Bronchial epithelial cell (primary cell): ENCODE data around the gene MBP. TPM values are rescaled to one million over a fixed set of nuclear protein-coding genes. Genes with fewer than 3 reads are reported as not detected.
A peak's percentile ranks its signal among the peaks of the same experiment; 100 is the strongest.

Experiments used
- DNase-seq: peaks from one replicate; pipeline ENCODE4 v3.0.0-alpha.2; 2010; ENCODE audit warnings: low read depth
- FAIRE-seq: peaks from 2 replicates; lab custom pipeline; 2011; peaks lifted over from hg19 to GRCh38; lab: Jason Lieb, UNC
- H3K27me3 ChIP-seq: 2 replicates; pipeline ENCODE4 v1.5.1; 2011; ENCODE audit warnings: low read length; ENCODE audit not compliant: control insufficient read depth, insufficient read depth
- H3K36me3 ChIP-seq: 2 replicates; pipeline ENCODE4 v1.5.1; 2011; ENCODE audit warnings: low read length; ENCODE audit not compliant: control insufficient read depth, insufficient read depth
- H3K4me3 ChIP-seq: 2 replicates; pipeline ENCODE4 v1.5.1; 2011; ENCODE audit warnings: mild to moderate bottlenecking, low read depth, low read length, control low read depth
- CTCF ChIP-seq: IDR thresholded peaks from 2 replicates; pipeline ENCODE4 v1.5.1; 2011; ENCODE audit warnings: mild to moderate bottlenecking, moderate library complexity, low read length, control low read depth, inconsistent platforms; ENCODE audit not compliant: insufficient read depth, severe bottlenecking
- total RNA-seq: library from RNA; depleted of rRNA; stranded (reverse); fragments of >200 nt; gene quantifications from 2 replicates; pipeline ENCODE4 v1.2.1, GENCODE V29; 2014

Gene MBP
- total RNA-seq, 1 donor from 2014 or later: 26.6 TPM

- DNase-seq (no peak), FAIRE-seq (peak; percentile 96)
- Histone ChIP-seq H3K4me3 (no peak overlapping the region), H3K27me3 (no peaks in the 10 kb centered on the region), H3K36me3 (no peaks in the 10 kb centered on the region)
- no peak for TF ChIP-seq CTCF
Observed at GRCh38 chr18:77118256-77119090, 14.1 kb downstream of the MBP start.

GRCh38 chr18:77116201-77117080 is 16.1 kb downstream of the MBP start:
- no peak for TF ChIP-seq CTCF
- Histone ChIP-seq H3K4me3 (no peak overlapping the region), H3K27me3 (no peaks in the 10 kb centered on the region), H3K36me3 (no peaks in the 10 kb centered on the region)
- DNase-seq (no peak), FAIRE-seq (no peak)

DNA sequence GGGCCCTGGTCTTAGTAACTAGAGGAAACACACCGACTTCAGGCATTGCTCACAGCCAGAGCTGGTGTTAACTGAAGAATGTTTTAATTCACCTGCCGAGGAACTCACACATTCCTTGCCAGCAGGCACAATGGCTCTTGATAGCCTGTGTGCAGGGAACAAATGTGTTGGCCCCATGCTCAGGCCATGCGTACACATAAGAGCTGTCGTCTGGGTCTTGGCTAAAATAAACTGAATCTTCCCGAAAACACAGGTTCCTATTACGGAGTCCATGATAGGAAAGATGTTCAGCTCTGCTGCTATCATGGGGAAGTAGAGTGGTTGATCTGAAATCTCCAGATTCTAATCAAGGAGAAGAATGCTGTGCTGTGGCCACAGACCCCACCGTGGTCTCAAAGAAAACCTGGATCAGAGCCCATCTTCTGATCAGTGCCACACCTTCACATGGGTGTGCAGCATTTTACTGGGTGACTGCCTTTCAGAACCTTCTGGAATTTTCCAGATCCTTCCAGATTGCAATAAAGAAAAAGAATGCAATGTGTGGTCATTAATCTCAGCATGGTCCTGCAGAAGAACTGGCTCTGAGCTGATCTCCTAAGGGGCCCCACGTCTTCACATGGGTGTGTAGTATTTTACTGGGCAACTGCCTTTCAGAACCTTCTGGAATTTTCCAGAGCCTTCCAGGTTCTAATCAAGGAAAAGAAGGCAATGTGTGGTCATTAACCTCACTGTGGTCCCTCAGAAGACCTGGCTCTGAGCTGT is 17.2 kb downstream of the MBP start:
- H3K4me3 ChIP-seq: no peak overlapping the region
- FAIRE-seq (peak; percentile 52), DNase-seq (no peak)
- no peak for TF ChIP-seq CTCF
- no peaks in the 10 kb centered on the region for H3K36me3 ChIP-seq
- H3K27me3 ChIP-seq: no peaks in the 10 kb centered on the region

- H3K4me3 ChIP-seq: no peak overlapping the region
- no peaks in the 10 kb centered on the region for H3K36me3 ChIP-seq
- no peaks in the 10 kb centered on the region for H3K27me3 ChIP-seq
- no peak for TF ChIP-seq CTCF
- DNase-seq (peak; percentile 100), FAIRE-seq (peak; percentile 99)
Observed at GRCh38 chr18:77114415-77115191, 18.0 kb downstream of the MBP start.

DNA sequence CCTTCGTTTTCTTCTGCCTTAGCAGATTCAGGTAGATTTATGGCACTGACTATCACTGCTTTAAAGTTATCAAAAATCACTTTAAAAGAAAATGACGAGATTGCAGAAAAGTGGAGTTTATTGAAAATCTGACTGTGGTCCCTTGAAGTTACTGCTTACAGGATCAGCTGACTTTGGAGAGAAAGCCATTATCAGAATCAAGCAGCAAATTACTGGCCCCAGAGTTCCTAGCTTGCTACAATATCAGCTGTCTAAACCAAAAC is 18.5 kb downstream of the MBP start:
- DNase-seq (no peak), FAIRE-seq (no peak)
- TF ChIP-seq CTCF: no peak
- Histone ChIP-seq H3K27me3 (no peaks in the 10 kb centered on the region), H3K36me3 (no peaks in the 10 kb centered on the region), H3K4me3 (no peak overlapping the region)
